ENCODE results near the gene LRRC4B. TPM values are rescaled to one million over a fixed set of nuclear protein-coding genes. Genes with fewer than 3 reads are reported as not detected.
"Not testable (repeated sequence)": the region's sequence is repeated elsewhere in the genome, so short reads cannot be mapped to it uniquely, and the experiment has no call there.

The LRRC4B gene
- total RNA-seq, 8 experiments from 2014 or later: 0.10 to 45.8 (median 17.2) TPM

DNA sequence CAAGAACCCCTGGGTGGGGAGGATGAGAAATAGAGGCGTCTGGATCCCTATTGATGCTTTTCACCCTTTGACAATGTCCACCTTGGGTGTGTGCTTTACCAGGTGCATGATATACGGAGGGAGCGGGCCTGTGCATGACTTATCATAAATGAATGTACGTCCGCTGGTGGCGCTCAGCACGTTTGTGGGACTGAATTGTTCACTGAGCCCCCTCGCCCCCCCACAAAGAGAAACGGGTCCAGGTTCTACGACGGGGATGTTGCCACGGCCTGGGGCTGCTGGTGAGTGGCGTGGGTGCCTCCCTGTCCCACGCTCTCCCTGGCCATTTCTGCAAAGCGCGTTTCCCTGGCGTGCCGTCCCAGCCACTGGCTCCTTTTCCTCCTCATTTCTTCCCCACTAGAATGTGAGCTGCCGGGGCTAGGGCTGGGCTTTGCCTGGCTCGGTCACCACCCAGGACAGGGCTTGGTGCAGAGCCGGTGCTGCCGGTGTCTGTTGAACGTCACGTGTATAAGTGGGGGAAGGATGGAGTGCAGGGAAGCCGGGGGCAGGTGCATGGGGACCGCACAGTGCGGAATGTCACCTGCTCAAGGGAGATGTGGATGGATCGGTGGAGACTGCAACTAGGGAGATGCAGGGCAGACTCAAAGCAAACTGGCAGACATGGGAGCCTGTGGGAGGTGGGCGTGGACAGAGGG, 21.6 kb downstream of the LRRC4B start:
- H3K4me1 ChIP-seq (replicated peaks in 1 of 2): peaks cover 6 to 8% of the 10 kb centered on the region in 2 donors
- 20 to 90% (median 86%) methylated on average over 1 to 14 of the region's 29 CpGs; no CpG with 5 or more reads in 5 of the 10 experiments for WGBS, 10 experiments
- no peak overlapping the region for H3K27ac ChIP-seq
- no peak for ATAC-seq (replicated peaks in 6 of 8)
- in situ Hi-C loops (cut with MboI; ENCODE audit: low pct_unique_long_range_greater_than_20kb in 2 of 9, low sequenced_read_pairs in 9 of 9, unreplicated experiment in 9 of 9): loop anchor here in 2 of 9 experiments (25.0 kb wide), 1 partner anchor 241 kb away; the partner anchor contains the start of gene ACP4 (in 2 of the 2)
- H3K4me3 ChIP-seq: no peak overlapping the region

DNA sequence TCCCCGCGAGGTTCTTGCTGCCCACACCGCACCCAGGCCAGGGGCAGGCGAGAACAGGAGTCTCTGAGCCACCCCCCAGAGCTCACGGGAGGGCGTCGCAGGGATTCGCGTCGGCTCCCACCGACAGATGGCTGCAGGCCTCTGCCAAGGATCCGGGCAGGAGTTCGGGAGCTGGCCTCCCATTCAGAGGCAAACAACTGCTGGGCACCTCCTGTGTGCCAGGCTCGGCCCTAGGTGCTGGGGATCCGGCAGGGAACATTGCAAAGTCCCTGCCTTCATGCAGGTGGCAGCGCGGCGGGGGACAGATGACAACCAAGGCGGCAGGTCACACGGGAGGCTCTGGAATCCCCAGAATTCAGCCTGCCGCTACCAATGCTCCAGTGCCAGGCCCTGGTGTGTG, 25.3 kb downstream of the LRRC4B start:
- H3K4me1 ChIP-seq (replicated peaks in 1 of 2): peaks cover 0 to 8% of the 10 kb centered on the region in 2 donors
- H3K27ac ChIP-seq: no peak overlapping the region
- 57 to 89% methylated on average over 6 to 11 of the region's 21 CpGs; no CpG with 5 or more reads in 8 of the 10 experiments for WGBS, 10 experiments
- ATAC-seq (replicated peaks in 6 of 8): no peak
- in situ Hi-C loops (cut with MboI; ENCODE audit: low pct_unique_long_range_greater_than_20kb in 2 of 9, low sequenced_read_pairs in 9 of 9, unreplicated experiment in 9 of 9): loop anchor here in 2 of 9 experiments (25.0 kb wide), 1 partner anchor 244 kb away; the partner anchor contains the start of gene ACP4 (in 2 of the 2)
- H3K4me3 ChIP-seq: no peak overlapping the region

DNA sequence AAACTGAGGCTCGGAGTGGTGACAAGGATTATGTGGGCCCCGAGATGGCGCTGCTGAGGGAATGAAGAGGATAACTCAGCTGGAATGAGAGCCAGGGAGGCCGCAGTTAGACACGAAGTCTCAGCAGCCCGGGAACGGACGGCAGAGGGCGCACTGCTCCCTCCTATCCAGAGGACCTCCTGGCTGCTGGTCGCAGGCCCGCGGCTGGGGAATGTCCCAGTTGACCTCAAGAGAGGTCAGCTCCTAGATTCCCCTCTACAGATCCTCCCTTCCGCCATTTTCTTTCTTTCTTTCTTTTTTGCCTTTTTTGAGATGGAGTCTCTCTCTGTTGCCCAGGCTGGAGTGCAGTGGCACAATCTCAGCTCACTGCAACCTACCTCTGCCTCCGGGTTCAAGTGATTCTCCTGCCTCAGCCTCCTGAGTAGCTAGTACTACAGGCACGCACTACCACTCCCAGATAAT, 30.4 kb downstream of the LRRC4B start:
- in situ Hi-C loops (cut with MboI; ENCODE audit: low pct_unique_long_range_greater_than_20kb in 2 of 9, low sequenced_read_pairs in 9 of 9, unreplicated experiment in 9 of 9): loop anchor here in 2 of 9 experiments (25.0 kb wide), 1 partner anchor 250 kb away; the partner anchor contains the start of gene ACP4 (in 2 of the 2)
- no peak overlapping the region for H3K27ac ChIP-seq
- ATAC-seq (replicated peaks in 6 of 8): peak in 7 of 8 experiments; percentile 48 to 97 (median 86)
- peaks cover 0 to 8% of the 10 kb centered on the region in 2 donors for H3K4me1 ChIP-seq (replicated peaks in 1 of 2)
- WGBS, 10 experiments: 0 to 46% (median 35%) methylated on average over 1 to 12 of the region's 15 CpGs; no CpG with 5 or more reads in 1 of the 10 experiments
- no peak overlapping the region for H3K4me3 ChIP-seq

DNA sequence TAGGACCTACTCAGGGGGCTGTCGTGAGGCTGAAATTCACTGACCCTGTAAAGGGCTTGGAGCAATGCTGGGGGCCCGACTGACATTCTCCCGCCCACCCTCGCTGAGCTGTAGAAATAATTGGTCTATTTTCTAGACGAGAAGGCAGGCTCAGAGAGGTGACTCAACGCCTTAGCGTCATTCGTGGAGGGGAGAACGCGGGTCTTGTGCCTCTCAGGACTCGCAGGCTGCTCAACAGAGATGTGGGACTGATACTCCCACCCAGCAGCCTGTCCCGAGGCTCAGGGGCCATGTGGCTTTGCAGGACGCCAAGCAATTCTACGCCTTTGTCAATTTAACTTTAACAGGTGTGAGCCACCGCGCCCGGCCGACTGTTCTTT, 30.9 kb downstream of the LRRC4B start:
- H3K4me1 ChIP-seq (replicated peaks in 1 of 2): peaks cover under 1 to 8% of the 10 kb centered on the region in 2 donors
- WGBS, 10 experiments: 59 to 100% (median 80%) methylated on average over 1 to 12 of the region's 18 CpGs; no CpG with 5 or more reads in 5 of the 10 experiments
- peak in 1 of 8 experiments; percentile 12 for ATAC-seq (replicated peaks in 6 of 8)
- in situ Hi-C loops (cut with MboI; ENCODE audit: low pct_unique_long_range_greater_than_20kb in 2 of 9, low sequenced_read_pairs in 9 of 9, unreplicated experiment in 9 of 9): loop anchor here in 2 of 9 experiments (25.0 kb wide), 1 partner anchor 250 kb away; the partner anchor contains the start of gene ACP4 (in 2 of the 2)
- no peak overlapping the region for H3K27ac ChIP-seq
- H3K4me3 ChIP-seq: no peak overlapping the region

DNA sequence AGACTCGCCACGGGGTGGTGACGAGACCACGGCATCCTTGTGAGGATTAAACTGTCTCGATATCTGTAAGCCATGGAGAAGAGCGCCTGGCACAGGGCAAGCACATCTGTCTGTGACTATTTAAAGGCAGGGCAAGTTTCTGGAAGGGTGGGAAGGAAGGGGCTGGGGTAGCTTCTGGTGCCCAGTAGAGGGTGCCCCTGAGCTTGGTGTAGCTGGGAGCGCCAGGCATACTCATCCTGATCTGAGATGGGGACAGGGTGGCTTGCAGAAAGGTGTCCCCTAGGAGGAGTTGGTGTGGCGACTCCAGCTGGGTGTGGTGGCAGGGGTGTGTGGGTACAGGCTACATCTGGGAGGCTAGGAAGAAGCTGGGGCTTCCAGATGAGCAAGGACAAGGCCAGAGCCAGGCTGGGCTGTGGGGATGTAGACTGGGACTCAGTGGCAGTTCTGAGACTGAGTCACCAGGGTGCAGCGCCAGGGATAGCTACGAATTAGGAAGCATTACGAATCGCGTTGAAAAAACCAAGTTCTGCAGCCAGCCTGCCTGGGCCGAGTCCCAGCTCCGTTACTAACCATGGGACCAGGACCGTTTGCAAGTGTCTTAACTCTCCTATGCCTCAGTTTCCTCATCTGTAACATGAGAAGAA, 31.5 kb downstream of the LRRC4B start:
- ATAC-seq (replicated peaks in 6 of 8): no peak
- in situ Hi-C loops (cut with MboI; ENCODE audit: low pct_unique_long_range_greater_than_20kb in 2 of 9, low sequenced_read_pairs in 9 of 9, unreplicated experiment in 9 of 9): loop anchor here in 2 of 9 experiments (25.0 kb wide), 1 partner anchor 251 kb away; the partner anchor contains the start of gene ACP4 (in 2 of the 2)
- peaks cover 4 to 6% of the 10 kb centered on the region in 2 donors for H3K4me1 ChIP-seq (replicated peaks in 1 of 2)
- H3K27ac ChIP-seq: no peak overlapping the region
- WGBS, 10 experiments: 73 to 100% (median 93%) methylated on average over 1 to 12 of the region's 16 CpGs; no CpG with 5 or more reads in 3 of the 10 experiments
- H3K4me3 ChIP-seq: no peak overlapping the region

DNA sequence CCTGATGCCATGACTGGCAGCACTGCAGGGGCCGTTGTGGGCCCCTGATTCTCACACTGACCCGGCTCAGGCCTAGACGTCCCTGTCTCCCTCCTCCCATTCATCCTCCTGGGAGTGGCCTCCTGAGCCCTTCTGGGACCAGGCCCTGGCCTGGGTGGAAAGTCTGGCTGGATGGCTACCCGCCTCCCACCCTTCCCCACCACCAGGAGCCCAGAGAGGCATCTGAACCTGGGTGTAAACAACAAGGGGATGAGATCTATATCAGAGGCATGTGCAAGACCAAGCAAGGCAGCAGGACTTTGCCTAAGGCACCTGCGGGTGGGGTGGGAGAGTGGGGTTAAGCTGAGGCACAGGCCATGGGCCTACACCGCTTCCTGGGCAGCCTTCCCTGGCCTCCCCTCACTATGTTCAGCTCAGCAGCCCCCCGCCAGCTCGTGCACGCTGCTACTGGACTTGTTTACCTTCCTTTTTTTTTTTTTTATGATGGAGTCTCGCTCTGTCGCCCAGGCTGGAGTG, 32.5 kb downstream of the LRRC4B start:
- WGBS, 10 experiments: 50 to 88% (median 80%) methylated on average over 1 to 10 of the region's 11 CpGs; no CpG with 5 or more reads in 5 of the 10 experiments
- ATAC-seq (replicated peaks in 6 of 8): no peak
- in situ Hi-C loops (cut with MboI; ENCODE audit: low pct_unique_long_range_greater_than_20kb in 2 of 9, low sequenced_read_pairs in 9 of 9, unreplicated experiment in 9 of 9): loop anchor here in 2 of 9 experiments (25.0 kb wide), 1 partner anchor 252 kb away; the partner anchor contains the start of gene ACP4 (in 2 of the 2)
- H3K27ac ChIP-seq: no peak overlapping the region
- no peak overlapping the region for H3K4me3 ChIP-seq
- peaks cover 3 to 13% of the 10 kb centered on the region in 2 donors for H3K4me1 ChIP-seq (replicated peaks in 1 of 2)

DNA sequence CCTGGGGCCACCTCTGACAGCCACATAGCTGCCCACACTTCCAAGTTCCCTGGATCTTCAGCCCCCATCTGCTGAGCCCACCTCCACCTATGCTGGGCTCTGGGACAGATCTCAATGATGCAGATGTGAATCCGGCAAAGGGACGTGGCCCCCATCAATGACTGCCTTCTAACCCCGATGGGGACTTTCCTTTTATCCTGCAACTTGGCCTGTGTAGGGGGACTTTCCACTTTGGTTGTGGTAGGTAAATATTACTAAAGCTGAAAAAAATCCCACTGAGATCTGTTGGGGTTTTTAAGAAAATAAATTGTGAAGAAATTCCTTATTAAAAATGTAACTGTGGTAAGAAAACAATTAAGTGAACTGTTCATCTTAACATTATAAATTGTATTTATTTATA, 33.8 kb downstream of the LRRC4B start:
- no peak overlapping the region for H3K27ac ChIP-seq
- WGBS, 10 experiments: 33 to 100% (median 77%) methylated on average over 1 to 3 of the region's 3 CpGs; no CpG with 5 or more reads in 4 of the 10 experiments
- H3K4me3 ChIP-seq: no peak overlapping the region
- in situ Hi-C loops (cut with MboI; ENCODE audit: low pct_unique_long_range_greater_than_20kb in 2 of 9, low sequenced_read_pairs in 9 of 9, unreplicated experiment in 9 of 9): loop anchor here in 2 of 9 experiments (25.0 kb wide), 1 partner anchor 253 kb away; the partner anchor contains the start of gene ACP4 (in 2 of the 2)
- no peak for ATAC-seq (replicated peaks in 6 of 8)
- peaks cover 3 to 17% of the 10 kb centered on the region in 2 donors for H3K4me1 ChIP-seq (replicated peaks in 1 of 2)

DNA sequence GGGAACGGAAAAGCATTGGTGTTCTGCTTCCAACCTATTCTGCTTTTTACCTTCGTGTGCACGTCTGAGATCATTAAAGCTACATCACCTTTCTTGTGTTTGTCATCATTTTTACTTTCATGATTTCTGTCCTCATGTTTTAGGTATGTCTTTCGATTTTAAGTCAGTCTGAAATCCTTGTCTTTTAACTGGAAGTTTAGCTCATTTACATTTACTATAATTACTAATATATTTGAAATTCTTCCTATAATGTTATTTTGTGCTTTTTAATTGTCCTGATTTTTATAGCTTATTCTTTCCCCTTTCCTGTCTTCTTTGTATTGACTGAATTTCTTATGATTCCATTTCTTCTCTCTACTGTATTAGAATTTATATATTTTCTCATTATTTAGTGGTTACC, 35.3 kb downstream of the LRRC4B start:
- no peak overlapping the region for H3K4me3 ChIP-seq
- WGBS, 10 experiments: 0 to 97% (median 48%) methylated on average over 1 to 4 of the region's 4 CpGs; no CpG with 5 or more reads in 1 of the 10 experiments
- H3K27ac ChIP-seq: no peak overlapping the region
- H3K4me1 ChIP-seq (replicated peaks in 1 of 2): peaks cover 3 to 17% of the 10 kb centered on the region in 2 donors
- in situ Hi-C loops (cut with MboI; ENCODE audit: low pct_unique_long_range_greater_than_20kb in 2 of 9, low sequenced_read_pairs in 9 of 9, unreplicated experiment in 9 of 9): loop anchor here in 2 of 9 experiments (25.0 kb wide), 1 partner anchor 254 kb away; the partner anchor contains the start of gene ACP4 (in 2 of the 2)
- no peak for ATAC-seq (replicated peaks in 6 of 8)

DNA sequence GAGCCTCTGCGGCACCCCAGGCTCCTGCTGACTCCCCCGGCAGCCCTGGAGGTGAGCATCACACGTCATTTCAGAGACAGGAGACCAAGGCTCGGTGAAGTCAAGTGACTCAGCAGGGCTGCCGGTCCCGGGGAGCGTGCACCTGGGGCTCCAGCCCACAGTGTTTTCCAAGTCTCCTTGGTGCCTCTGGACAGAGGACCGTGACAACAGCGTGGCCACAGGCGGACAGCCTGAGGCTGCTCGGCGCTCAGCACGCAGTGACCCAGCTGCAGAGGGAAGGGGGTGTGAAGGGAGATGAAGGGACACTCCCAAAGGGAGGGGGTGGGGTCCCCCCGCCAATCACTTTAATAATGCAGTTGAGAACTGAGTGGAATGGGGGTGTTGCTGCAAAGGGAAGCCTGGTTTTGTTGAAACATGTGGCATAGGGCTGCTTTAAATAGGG, 37.0 kb downstream of the LRRC4B start:
- Histone ChIP-seq H3K4me3 (no peak overlapping the region), H3K4me1 (replicated peaks in 1 of 2) (peaks cover 3 to 17% of the 10 kb centered on the region in 2 donors), H3K27ac (peak overlapping the region in 1 of 2 donors; percentile 78)
- ATAC-seq (replicated peaks in 6 of 8): peak in 6 of 8 experiments; percentile 22 to 98 (median 96)
- in situ Hi-C loops (cut with MboI; ENCODE audit: low pct_unique_long_range_greater_than_20kb in 2 of 9, low sequenced_read_pairs in 9 of 9, unreplicated experiment in 9 of 9): loop anchor here in 2 of 9 experiments (25.0 kb wide), 1 partner anchor 256 kb away; the partner anchor contains the start of gene ACP4 (in 2 of the 2)
- 58% methylated on average over 5 of the region's 14 CpGs; no CpG with 5 or more reads in 9 of the 10 experiments for WGBS, 10 experiments

DNA sequence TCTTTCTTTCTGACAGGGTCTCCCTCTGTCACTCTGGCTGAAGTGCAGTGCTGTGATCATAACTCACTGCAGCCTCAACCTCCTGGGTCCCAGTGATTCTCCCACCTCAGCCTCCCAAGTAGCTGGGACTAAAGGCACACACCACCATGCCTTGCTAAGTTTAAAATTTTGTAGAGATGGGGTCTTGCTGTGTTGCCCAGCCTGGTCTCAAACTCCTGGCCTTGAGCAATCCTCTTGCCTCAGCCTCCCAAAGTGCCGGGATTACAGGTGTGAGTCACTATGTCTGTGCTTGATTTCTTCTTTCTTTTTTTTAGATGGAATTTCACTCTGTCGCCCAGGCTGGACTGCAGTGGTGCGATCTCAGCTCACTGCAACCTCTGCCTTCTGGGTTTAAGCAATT, 40.2 kb downstream of the LRRC4B start:
- H3K4me1 ChIP-seq (replicated peaks in 1 of 2): peaks cover 3 to 17% of the 10 kb centered on the region in 2 donors
- H3K4me3 ChIP-seq; H3K27ac ChIP-seq; ATAC-seq (replicated peaks in 6 of 8): not testable (repeated sequence)
- in situ Hi-C loops (cut with MboI; ENCODE audit: low pct_unique_long_range_greater_than_20kb in 2 of 9, low sequenced_read_pairs in 9 of 9, unreplicated experiment in 9 of 9): loop anchor here in 2 of 9 experiments (25.0 kb wide), 1 partner anchor 259 kb away; the partner anchor contains the start of gene ACP4 (in 2 of the 2)
- 60 to 100% (median 100%) methylated on average over 1 of the region's 3 CpGs; no CpG with 5 or more reads in 5 of the 10 experiments for WGBS, 10 experiments

DNA sequence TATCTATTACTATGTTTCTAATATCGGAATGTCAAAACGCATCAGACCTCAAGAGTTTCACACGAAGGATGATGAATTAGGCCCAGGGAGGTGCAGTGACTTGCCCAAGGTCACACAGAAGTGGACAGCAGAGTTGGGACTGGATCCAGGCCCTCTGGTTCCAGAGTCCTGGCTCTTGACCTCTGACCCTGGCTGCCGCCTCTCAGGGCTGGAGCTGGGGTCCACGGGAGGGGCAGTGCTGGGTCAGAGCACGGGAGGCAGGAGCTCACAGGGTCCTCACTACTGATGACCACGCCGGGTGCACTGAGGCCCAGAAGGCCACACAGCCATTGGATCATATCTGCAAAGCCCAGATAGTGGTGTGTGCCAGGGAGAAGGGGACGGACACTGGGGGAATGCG, 45.4 kb downstream of the LRRC4B start:
- WGBS, 10 experiments: 33 to 100% (median 60%) methylated on average over 1 to 8 of the region's 10 CpGs; no CpG with 5 or more reads in 3 of the 10 experiments
- ATAC-seq (replicated peaks in 6 of 8): no peak
- in situ Hi-C loops (cut with MboI; ENCODE audit: low pct_unique_long_range_greater_than_20kb in 2 of 9, low sequenced_read_pairs in 9 of 9, unreplicated experiment in 9 of 9): no loop called here

DNA sequence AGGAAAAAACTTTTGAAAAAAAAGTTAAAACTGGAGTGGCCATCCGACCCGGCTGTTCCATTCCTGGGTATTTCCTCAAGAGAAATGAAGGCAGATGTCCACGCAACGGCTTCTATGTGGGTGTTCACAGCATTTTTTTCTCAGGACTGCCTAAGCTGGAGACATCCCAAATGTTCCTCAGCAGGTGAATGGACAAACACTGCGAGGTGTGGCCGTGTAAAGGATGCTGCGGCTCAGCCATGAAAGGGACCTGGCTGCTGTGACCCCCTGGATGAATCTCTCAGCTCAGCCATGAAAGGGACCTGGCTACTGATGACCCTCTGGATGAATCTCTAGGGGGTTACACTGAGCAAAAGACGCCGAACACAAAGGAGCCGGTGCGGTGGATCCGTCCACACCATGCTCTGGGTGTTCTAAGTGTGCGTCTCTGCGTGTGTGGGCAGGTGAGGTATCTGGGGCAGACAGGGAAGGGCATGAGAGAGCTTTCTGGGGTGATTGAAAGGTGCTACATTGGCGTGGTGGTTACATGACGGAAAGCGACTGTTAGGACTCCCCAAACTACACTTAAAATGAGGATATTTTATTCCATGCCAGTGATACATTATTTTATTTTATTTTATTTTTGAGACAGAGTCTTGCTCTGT, 47.3 kb downstream of the LRRC4B start:
- WGBS, 10 experiments: 32 to 100% (median 69%) methylated on average over 1 to 14 of the region's 17 CpGs; no CpG with 5 or more reads in 2 of the 10 experiments
- no peaks in the 10 kb centered on the region for H3K4me1 ChIP-seq (replicated peaks in 1 of 2)
- in situ Hi-C loops (cut with MboI; ENCODE audit: low pct_unique_long_range_greater_than_20kb in 2 of 9, low sequenced_read_pairs in 9 of 9, unreplicated experiment in 9 of 9): no loop called here
- no peak overlapping the region for H3K27ac ChIP-seq
- ATAC-seq (replicated peaks in 6 of 8): no peak
- no peak overlapping the region for H3K4me3 ChIP-seq

More for the DNA sequence above, 45.4 kb downstream of the LRRC4B start:
- no peak overlapping the region for H3K4me3 ChIP-seq
- no peaks in the 10 kb centered on the region for H3K4me1 ChIP-seq (replicated peaks in 1 of 2)
- no peak overlapping the region for H3K27ac ChIP-seq
